Stimulated activated CD4-positive, alpha-beta T cell treated with anti-CD3 and anti-CD28 coated beads, Interleukin-12 subunit alpha, Interleukin-12 subunit beta, amount 100 ng/mL, for 24 hours (primary cell): ENCODE measurements around the gene RPH3AL.
"Not testable (repeated sequence)": the region's sequence is repeated elsewhere in the genome, so short reads cannot be mapped to it uniquely, and the experiment has no call there.

Source experiments
- DNase-seq, 2 experiments: peaks; one replicate each; pipeline ENCODE4 v3.0.0-alpha.2; 2020; ENCODE audit warnings: low read depth in 2 of 2

The RPH3AL gene

DNA sequence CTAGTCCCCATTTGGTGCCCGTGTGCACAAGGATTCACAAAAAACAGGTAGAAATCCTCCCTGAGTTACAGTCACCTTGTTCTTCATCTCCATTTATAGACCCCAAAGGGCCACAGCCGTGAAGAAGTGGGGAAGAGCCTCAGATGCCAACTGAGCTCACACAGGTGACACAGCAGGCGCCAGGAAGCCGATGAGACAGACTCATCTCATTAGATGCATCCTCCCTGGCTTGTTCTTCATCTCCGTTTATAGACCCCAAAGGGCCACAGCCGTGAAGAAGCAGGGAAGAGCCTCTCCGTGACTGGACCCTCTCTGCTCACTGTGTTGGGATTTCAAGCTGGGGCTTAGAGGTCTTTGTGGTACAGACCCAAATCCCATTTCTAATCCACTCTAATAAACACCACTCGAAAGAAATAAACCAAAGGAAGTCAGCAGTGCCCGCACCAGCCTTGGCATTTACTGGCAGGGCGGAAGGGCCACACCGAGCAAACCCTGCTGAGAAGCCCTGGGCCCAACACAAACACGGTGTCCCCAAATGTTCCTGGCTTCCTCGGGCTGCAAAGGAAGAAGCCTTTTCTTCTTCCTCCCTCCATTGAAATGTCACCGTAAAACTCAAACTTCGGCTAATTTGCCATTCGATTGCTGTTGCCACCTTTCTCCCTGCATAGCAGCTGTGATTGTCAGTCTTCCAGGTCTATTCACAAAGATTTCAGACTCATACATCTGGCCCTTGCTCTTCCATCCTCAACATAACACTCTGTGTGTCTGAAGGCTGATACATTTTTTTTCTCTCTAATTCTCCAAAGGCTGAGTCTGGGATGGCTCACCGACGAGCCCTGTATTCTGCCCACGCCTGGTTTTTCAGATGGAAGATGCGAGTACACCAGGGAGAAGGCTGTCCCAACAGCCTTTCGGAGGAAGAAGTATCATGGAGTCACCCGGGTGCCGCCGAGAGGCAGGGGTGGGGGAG is 126.2 kb downstream of the RPH3AL start:
- DNase-seq = no peak

DNA sequence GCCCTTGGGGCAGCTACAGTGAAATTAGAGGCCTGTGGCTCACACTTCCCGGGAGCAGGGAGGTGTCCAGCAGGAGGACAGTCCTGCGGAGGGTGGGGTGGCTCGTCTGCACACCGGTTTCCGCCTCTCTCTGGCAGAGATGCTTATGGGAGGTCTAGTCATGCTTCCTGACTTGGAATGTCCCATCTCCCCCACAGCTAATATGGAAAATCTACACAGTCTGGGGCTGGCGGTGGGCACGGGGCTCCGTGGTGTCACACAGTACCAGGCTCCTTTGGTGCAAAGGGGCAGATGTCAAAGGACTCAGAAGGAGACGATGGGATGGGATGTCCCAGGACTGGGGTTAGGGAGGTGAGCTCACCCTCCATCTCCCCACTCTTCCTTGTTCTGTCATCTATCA is 127.1 kb downstream of the RPH3AL start:
- DNase-seq = no peak

DNA sequence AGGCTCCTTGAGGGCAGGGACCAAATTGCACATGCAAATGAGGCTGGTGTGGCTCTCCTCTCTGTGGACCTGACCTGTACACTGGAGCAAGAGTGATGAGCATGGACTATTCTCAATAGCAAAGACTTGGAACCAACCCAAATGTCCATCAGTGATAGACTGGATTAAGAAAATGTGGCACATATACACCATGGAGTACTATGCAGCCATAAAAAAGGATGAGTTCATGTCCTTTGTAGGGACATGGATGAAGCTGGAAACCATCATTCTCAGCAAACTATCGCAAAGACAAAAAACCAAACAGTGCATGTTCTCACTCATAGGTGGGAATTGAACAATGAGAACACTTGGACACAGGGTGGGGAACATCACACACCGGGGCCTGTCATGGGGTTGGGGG is 128.0 kb downstream of the RPH3AL start:
- DNase-seq = not testable (repeated sequence)

DNA sequence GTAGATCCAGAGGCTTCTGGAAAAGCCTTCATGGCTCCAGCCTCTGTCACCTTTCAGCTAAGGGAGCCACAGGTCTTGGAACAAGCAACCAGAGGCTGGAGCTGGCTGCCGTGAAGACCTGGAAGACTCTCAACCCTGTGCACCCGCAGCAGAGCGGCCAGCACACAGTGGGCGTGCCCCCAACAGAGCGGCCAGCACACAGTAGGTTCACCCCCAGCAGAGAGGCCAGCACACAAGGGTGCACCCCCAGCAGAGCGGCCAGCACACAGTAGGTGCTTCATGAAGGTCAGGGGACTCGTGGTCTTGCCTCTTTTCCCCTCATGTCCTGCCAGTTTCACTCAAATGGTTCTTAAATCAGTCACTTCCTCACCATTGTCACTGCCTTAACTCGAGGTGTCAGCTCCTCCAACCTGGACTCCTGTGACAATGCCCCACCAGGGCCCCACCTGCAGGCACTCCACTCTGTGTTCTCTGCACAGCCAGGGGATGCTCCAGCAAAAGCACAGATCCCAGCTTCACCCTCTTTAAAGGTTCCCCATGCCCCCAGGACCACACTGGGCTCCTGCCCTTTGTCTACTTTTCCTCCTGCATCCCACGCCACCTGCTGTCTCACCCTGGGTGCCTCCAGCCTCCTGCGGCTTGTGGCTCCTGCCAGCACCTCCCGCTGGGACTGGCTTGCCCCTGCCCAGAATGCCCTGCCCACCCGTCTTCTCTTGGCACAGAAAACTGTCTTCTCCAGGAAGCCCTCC is 128.7 kb downstream of the RPH3AL start:
- no peak for DNase-seq

GRCh38 chr17:222172-222571 is 130.4 kb downstream of the RPH3AL start:
- no peak for DNase-seq

DNA sequence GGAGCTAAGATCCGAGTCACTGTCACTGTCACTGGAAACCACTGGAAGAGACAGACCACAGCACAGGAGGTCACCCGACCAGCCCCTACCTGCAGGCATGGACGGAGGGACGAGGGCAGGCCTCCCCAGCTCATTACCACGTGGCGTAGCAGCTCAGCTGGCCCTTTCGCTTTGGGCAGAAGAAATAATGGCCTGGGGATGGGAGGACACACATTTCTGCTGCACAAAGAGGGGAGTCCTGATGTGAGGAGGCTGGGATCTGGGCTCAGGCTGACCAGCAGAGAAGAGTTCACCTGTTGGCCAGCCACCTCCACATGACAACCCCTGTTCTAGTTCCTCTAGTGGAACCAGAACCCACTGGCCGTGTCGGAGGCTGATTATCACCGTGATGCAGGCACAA is 132.9 kb downstream of the RPH3AL start:
- no peak for DNase-seq

DNA sequence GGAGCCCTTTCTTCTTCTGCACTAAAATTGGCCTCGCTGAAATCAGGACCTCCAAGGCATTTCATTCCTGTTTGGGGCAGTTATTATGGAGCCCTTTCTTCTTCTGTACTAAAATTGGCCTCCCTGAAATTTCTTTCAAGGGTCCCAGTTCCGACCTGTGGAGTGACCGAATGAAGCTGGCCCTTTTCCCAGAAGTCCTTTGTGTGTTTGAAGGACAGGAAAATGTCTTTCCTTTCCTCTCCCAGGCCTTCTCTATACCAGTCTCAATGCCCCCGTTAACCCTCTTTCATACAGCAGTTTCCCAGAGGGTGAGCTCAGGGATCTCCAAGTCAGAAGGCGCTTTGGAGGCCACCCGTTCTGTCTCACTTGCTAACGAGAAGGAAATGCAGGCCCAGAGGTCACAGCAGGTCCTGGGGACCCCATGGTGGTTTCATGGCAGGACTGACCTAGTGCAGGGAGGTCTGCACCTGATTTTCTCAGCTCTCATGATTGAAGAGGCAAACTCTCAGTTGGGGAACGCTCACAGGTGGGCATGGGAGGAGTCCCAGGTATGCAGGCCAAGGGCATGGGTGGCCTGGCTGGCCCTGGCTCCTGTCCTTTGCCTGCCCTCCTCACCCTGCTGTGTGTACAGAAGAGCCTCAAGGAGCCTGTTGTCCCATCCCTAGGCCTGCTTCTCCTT is 134.0 kb downstream of the RPH3AL start:
- DNase-seq = no peak

- DNase-seq = no peak
These were observed 136.0 kb downstream of the RPH3AL start for GRCh38 chr17:216625-217024.

DNA sequence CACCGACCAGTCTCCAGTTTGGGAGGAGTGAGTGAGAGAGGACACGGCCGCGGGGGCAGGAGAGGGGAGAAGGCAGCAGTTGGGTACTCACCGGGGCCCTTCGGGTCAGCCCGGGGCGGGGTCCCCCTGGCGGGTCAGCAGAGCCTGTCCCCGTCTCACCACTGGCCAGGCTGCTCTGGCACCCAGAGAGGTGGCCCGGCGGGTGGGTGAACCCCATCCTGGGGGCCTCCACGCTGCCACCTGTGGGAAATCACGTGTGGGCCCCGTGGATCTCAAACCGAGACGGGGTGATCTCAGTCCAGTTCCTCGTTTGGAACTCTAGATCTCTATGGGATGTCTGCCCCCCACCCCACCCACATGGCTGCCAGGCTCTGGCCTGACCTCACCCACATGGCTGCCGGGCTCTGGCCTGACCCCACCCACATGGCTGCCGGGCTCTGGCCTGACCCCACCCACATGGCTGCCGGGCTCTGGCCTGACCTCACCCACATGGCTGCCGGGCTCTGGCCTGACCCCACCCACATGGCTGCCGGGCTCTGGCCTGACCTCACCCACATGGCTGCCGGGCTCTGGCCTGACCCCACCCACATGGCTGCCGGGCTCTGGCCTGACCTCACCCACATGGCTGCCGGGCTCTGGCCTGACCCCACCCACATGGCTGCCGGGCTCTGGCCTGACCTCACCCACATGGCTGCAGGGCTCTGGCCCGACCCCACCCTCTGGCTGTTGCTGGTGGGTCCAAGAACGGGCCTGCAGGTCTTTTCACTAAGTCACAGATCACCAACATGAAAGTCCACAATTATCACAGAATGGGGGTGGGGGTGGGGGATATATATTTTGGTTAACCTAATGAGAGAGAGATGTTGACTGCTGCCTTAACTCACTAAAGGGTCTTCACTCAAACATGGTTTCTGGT is 136.8 kb downstream of the RPH3AL start:
- DNase-seq = not testable (repeated sequence)

DNA sequence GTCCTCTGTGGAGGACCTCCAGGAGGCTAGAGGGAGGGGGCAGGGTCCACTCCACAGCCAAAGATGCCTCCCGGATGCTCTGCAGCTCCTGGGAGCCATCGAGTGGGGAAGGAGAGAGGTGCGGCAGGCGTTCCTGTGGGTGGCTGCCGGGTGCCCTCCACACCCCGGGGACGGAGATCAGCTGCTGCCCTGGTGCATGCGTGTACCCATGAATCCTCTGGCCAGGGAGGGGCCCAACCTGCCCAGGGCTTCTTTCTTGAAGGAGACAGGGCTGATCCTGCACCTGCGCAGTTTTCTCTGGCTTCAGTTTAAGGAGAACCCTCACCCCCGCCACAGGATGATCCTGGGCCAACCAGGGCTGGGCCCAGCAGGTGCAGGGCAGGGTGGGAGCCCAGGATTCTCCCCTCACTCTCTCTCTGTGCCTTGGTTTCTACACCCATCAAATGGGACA is 137.7 kb downstream of the RPH3AL start:
- DNase-seq = no peak

DNA sequence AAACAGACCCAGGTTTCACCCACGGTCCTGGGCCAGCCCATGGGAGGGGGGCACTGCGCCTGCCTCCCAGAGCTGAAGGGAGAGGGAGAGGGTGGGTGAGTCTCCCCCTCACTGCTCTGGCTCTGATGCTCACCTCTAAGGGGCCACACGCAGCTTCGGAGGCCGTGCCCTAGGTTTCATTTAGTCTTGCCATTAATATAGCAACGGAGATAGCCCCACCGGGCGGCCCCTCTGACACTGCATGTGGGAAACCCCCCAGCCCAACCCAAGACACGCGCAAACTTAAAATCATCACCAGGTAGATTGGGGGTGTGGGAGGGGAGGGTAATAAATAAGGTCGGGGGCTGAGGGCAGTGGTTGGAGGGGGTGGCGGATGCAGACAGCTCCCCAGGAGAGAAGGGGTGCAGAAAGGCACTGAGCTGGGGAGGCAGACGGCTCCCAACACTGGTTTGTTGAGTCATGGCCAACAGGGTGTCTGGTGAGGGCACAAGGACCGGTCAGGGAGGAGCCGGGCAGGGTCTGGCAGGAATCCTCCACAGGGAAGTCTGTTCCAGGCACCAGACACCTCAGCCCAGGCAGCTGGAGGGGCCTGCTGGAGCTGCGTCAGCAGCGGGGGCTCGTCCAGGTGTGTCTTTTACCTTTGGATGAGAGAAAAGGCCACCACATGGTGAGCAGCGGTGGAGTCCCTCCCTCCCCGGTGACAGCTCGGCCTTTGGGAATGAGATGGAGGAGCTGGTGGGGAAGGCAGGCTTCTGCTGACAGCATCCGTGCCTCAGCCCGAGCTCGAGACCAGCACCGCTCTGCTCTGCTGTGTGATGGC is 139.1 kb downstream of the RPH3AL start:
- no peak for DNase-seq

GRCh38 chr17:210402-210801 is 142.2 kb downstream of the RPH3AL start:
- DNase-seq = no peak

GRCh38 chr17:208429-208828 is 144.2 kb downstream of the RPH3AL start:
- DNase-seq = no peak

DNA sequence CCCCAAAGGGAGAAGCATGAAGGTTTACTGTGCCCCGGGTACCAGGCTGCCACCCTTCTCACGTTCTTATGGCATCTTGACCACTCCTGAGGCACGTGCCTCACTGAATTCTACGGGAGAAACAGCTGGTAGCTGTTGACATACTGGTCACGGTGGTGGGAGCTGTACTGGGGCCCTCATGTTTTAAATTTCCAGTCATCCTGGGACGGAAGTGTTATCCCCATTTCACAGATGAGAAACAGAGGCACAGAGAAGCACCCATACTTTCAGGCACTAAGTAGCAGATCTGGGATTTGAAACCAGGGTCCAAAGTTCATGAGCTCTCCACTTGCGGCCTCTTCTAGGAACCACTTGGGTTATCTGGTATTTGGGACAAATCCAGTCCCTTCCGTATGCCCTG is 144.8 kb downstream of the RPH3AL start:
- DNase-seq = no peak

DNA sequence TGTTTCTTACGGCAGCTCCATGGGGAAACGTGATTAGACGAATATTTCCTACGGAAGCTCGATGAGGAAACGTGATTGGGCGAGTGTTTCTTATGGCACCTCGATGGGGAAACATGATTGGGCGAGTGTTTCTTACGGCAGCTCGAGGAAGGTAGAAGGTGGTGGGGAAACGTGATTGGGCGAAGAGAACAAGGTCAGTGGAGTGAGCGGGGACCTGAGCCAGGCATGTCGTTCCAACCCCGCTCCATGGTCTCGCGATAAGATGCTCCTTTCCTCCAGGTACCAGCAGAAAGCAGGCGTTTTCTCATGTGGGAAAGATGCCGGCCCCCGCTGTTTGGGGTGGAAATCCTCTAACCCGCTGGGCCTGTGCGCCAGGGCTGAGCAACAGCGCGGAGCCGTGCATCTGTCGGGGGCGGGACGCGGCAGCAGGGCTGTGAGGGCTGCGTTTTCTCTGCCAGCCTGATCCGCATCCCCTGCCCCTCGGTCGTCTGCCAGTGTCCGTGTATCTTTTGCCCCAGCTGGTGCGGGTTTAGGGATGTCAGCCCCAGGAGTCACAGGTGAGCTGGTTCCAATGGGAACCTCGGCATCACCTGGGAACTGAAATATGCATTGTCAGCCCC is 145.6 kb downstream of the RPH3AL start:
- DNase-seq = no peak

GRCh38 chr17:206484-206883 is 146.1 kb downstream of the RPH3AL start:
- not testable (repeated sequence) for DNase-seq

- no peak for DNase-seq
These were observed 146.8 kb downstream of the RPH3AL start for GRCh38 chr17:205817-206216.

- no peak for DNase-seq
These were observed 147.4 kb downstream of the RPH3AL start for GRCh38 chr17:205148-205669.

DNA sequence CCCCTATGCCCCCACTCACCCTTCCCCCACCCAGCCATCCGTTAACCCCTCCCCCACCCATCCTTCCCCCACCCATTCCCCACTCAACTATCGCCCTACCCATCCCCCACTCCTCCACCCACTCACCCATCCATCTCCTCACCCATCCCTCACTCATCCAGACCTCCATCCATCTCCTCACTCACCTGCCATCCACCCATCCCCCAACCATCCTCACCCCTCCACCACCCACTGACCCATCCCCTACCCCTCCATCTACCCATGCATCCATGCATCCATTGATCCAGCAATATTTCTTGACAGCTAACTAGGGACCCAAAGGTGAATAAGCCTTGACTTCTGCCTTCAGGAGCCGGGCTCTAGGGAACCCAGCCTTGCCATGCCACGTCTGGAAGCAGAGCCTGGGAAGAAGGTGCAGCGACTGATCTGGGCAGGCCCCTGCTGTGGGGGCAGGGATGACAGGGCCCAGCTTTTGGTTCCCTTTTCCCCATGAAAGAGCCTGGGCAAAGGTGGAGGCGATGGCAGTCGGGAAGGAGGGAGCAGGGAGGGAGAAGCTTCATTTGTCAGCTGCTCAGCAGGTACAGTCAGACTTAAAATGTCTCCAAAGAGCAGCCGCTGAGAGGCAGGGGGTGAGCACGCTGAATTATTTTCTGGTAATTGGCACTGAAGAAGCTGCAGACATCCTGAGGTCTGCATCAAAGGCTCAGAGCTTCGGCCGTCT is 148.0 kb downstream of the RPH3AL start:
- DNase-seq = no peak
